AG04450 (cell line): ENCODE results near the gene DMRT1. TPM values are rescaled to one million over a fixed set of nuclear protein-coding genes. Genes with fewer than 3 reads are reported as not detected.

Experiments used
- CTCF ChIA-PET: fragments of 300-600, 350-600 bp; formaldehyde crosslinking; extraction: SDS; loops from one replicate; lab custom pipeline; 2022; ENCODE audit warnings: antibody characterized with exemption, inconsistent platforms; lab: Charles Lee
- POLR2A ChIA-PET: fragments of 350-600 bp; formaldehyde crosslinking; extraction: SDS; loops from one replicate; lab custom pipeline; 2021; ENCODE audit warnings: antibody characterized with exemption, inconsistent platforms; lab: Yijun Ruan, JAX
- DNase-seq: peaks from one replicate; pipeline ENCODE4 v3.0.0-alpha.2; 2011; ENCODE audit warnings: low read depth, low spot score
- H3K27ac ChIP-seq: one replicate; pipeline ENCODE4 v1.5.1; 2012; ENCODE audit warnings: low read depth, low read length, control low read depth
- H3K27me3 ChIP-seq: one replicate; pipeline ENCODE4 v1.6.0; 2012; ENCODE audit warnings: low read length; ENCODE audit not compliant: control insufficient read depth, insufficient read depth
- H3K4me3 ChIP-seq: 2 replicates; pipeline ENCODE4 v1.5.1; 2011; ENCODE audit warnings: mild to moderate bottlenecking, low read depth, low read length, control low read depth
- H3K9me3 ChIP-seq: 2 replicates; pipeline ENCODE4 v1.5.1; 2012; ENCODE audit warnings: low read length; ENCODE audit not compliant: control insufficient read depth, insufficient read depth
- CTCF ChIP-seq: IDR thresholded peaks from 2 replicates; pipeline ENCODE4 v1.5.1; 2011; ENCODE audit warnings: low read depth, low read length, control low read depth, inconsistent platforms
- polyA plus RNA-seq: library from polyadenylated mRNA; depleted of rRNA; stranded (reverse); fragments of >200 nt; gene quantifications from 2 replicates; pipeline ENCODE4 v1.2.3, GENCODE V29; 2011

DMRT1 gene
- polyA plus RNA-seq, 1 experiment = not detected

- no peak overlapping the region for H3K4me3 ChIP-seq
- H3K9me3 ChIP-seq = no peaks in the 10 kb centered on the region
- H3K27ac ChIP-seq = no peak overlapping the region
- CTCF ChIA-PET = interaction anchor here (0.5 to 6.5 kb wide), 33 partner anchors 14 to 778 kb away, joined by 3 to 131 read pairs (median 4); no protein-coding TSS in a partner anchor
- no peaks in the 10 kb centered on the region for H3K27me3 ChIP-seq
- peak; percentile 84 for TF ChIP-seq CTCF
- peak; percentile 29 for DNase-seq
- POLR2A ChIA-PET = no interaction called here
Measured at GRCh38 chr9:806285-807156, 35.0 kb upstream of the DMRT1 start.

- no peaks in the 10 kb centered on the region for H3K27me3 ChIP-seq
- H3K9me3 ChIP-seq = no peaks in the 10 kb centered on the region
- H3K27ac ChIP-seq = no peak overlapping the region
- CTCF ChIA-PET = interaction anchor here (0.6 to 1.6 kb wide), 5 partner anchors 50 to 198 kb away, joined by 3 to 7 read pairs (median 4); no protein-coding TSS in a partner anchor
- POLR2A ChIA-PET = no interaction called here
- no peak for TF ChIP-seq CTCF
- no peak for DNase-seq
- H3K4me3 ChIP-seq = no peak overlapping the region
Measured at GRCh38 chr9:811106-811531, 30.4 kb upstream of the DMRT1 start.

- CTCF ChIA-PET = no interaction called here
- no peak for TF ChIP-seq CTCF
- POLR2A ChIA-PET = no interaction called here
- no peaks in the 10 kb centered on the region for H3K9me3 ChIP-seq
- no peak overlapping the region for H3K4me3 ChIP-seq
- DNase-seq = no peak
- H3K27me3 ChIP-seq = peaks cover 2% of the 10 kb centered on the region
- no peak overlapping the region for H3K27ac ChIP-seq
Measured at GRCh38 chr9:818958-819357, 22.5 kb upstream of the DMRT1 start.

- no peaks in the 10 kb centered on the region for H3K9me3 ChIP-seq
- H3K4me3 ChIP-seq = no peak overlapping the region
- no peaks in the 10 kb centered on the region for H3K27me3 ChIP-seq
- no peak for DNase-seq
- TF ChIP-seq CTCF = no peak
- H3K27ac ChIP-seq = no peak overlapping the region
- CTCF ChIA-PET = no interaction called here
- POLR2A ChIA-PET = interaction anchor here (0.6 kb wide), 1 partner anchor 143 kb away, joined by 7 read pairs; no protein-coding TSS in a partner anchor
Measured at GRCh38 chr9:826500-827280, 14.8 kb upstream of the DMRT1 start.
